Smooth muscle cell (in vitro differentiated cells): ENCODE results near the gene SAMM50. TPM values are rescaled to one million over a fixed set of nuclear protein-coding genes. Genes with fewer than 3 reads are reported as not detected.

Experiments used
- DNase-seq: peaks from one replicate; lab custom pipeline; 2025; ENCODE audit not compliant: unreplicated experiment; lab: John Stamatoyannopoulos, UW
- H2AFZ ChIP-seq: fragments of 200-600 bp; sonication (generic); 2 replicates; pipeline ENCODE4 v1.6.0; 2016; ENCODE audit warnings: antibody characterized with exemption, low read depth, mild to moderate bottlenecking
- H3F3A ChIP-seq: fragments of 200-600 bp; sonication (generic); 2 replicates; pipeline ENCODE4 v1.6.0; 2017; ENCODE audit warnings: antibody characterized with exemption, low read depth
- H3K27ac ChIP-seq: fragments of 200-600 bp; sonication (generic); 2 replicates; pipeline ENCODE4 v1.5.1; 2016; ENCODE audit warnings: low read depth, mild to moderate bottlenecking
- H3K27me3 ChIP-seq: fragments of 200-600 bp; sonication (generic); 2 replicates; pipeline ENCODE4 v1.6.1; 2016; ENCODE audit warnings: low read depth, mild to moderate bottlenecking
- H3K36me3 ChIP-seq: fragments of 200-600 bp; sonication (generic); 2 replicates; pipeline ENCODE4 v1.5.1; 2016; ENCODE audit warnings: low read depth
- H3K4me1 ChIP-seq: fragments of 200-600 bp; sonication (generic); 2 replicates; pipeline ENCODE4 v1.5.1; 2016; ENCODE audit warnings: low read depth
- H3K4me2 ChIP-seq: fragments of 200-600 bp; sonication (generic); 2 replicates; pipeline ENCODE4 v1.6.0; 2016; ENCODE audit warnings: mild to moderate bottlenecking
- H3K4me3 ChIP-seq: fragments of 200-600 bp; sonication (generic); 2 replicates; pipeline ENCODE4 v1.5.1; 2016; ENCODE audit warnings: mild to moderate bottlenecking
- H3K79me2 ChIP-seq: fragments of 200-600 bp; sonication (generic); 2 replicates; pipeline ENCODE4 v1.6.0; 2016; ENCODE audit warnings: low read depth, mild to moderate bottlenecking
- H3K9ac ChIP-seq: fragments of 200-600 bp; sonication (generic); 2 replicates; pipeline ENCODE4 v1.6.0; 2016; ENCODE audit warnings: low read depth
- H3K9me3 ChIP-seq: fragments of 200-600 bp; sonication (generic); replicated peaks from 2 replicates; pipeline ENCODE4 v1.5.1; 2016; ENCODE audit warnings: low read depth
- H4K20me1 ChIP-seq: fragments of 200-600 bp; sonication (generic); 2 replicates; pipeline ENCODE4 v1.6.0; 2016; ENCODE audit warnings: low read depth
- CTCF ChIP-seq: fragments of 200-600 bp; sonication (generic); IDR thresholded peaks from 2 replicates; pipeline ENCODE4 v1.5.1; 2017; ENCODE audit warnings: borderline replicate concordance, mild to moderate bottlenecking, antibody characterized with exemption; ENCODE audit not compliant: insufficient read depth, poor library complexity, severe bottlenecking
- WGBS: methylation state at CpG from one replicate; pipeline ENCODE4 v1.1.7; 2016; ENCODE audit warnings: low lambda C conversion rate; 5-methylcytosine and 5-hydroxymethylcytosine counted together
- polyA plus RNA-seq: library from polyadenylated mRNA; unstranded; fragments of >200 nt; fragmentation: Nextera tagmentation; extraction: Ambion mirVana; gene quantifications from 2 replicates; pipeline ENCODE4 v1.2.1, GENCODE V29; 2016
- total RNA-seq: library from RNA; depleted of rRNA; stranded (reverse); fragments of >200 nt; gene quantifications from 2 replicates; pipeline ENCODE4 v1.2.3, GENCODE V29; 2014

Gene SAMM50
- total and polyA plus RNA-seq, 2 experiments from 2014 or later = 43.6 to 56.1 TPM

GRCh38 chr22:43921370-43921769 is 33.9 kb upstream of the SAMM50 start:
- Histone ChIP-seq H3K27me3 (no peaks in the 10 kb centered on the region), H3K4me1 (peaks cover 26% of the 10 kb centered on the region), H3K4me3 (no peak overlapping the region), H3F3A (peaks cover 5% of the 10 kb centered on the region), H2AFZ (no peak overlapping the region), H3K9ac (no peak overlapping the region), H3K9me3 (no peaks in the 10 kb centered on the region), H3K36me3 (no peaks in the 10 kb centered on the region), H3K4me2 (peak overlapping the region; percentile 11), H4K20me1 (peaks cover 9% of the 10 kb centered on the region), H3K79me2 (no peaks in the 10 kb centered on the region), H3K27ac (peak overlapping the region; percentile 65)
- 19% methylated on average over 4 of the region's 4 CpGs for WGBS
- no peak for DNase-seq
- no peak for TF ChIP-seq CTCF

GRCh38 chr22:43922123-43922522 is 33.1 kb upstream of the SAMM50 start:
- WGBS = 68% methylated on average over 3 of the region's 3 CpGs
- H3K27ac ChIP-seq = peak overlapping the region; percentile 65
- no peaks in the 10 kb centered on the region for H3K79me2 ChIP-seq
- H3K4me1 ChIP-seq = peaks cover 26% of the 10 kb centered on the region
- no peak overlapping the region for H2AFZ ChIP-seq
- TF ChIP-seq CTCF = no peak
- H3K27me3 ChIP-seq = no peaks in the 10 kb centered on the region
- no peak overlapping the region for H3K4me3 ChIP-seq
- H3K4me2 ChIP-seq = peak overlapping the region; percentile 11
- H3K9ac ChIP-seq = no peak overlapping the region
- no peak for DNase-seq
- no peaks in the 10 kb centered on the region for H3K36me3 ChIP-seq
- no peaks in the 10 kb centered on the region for H3K9me3 ChIP-seq
- H3F3A ChIP-seq = peaks cover 5% of the 10 kb centered on the region
- H4K20me1 ChIP-seq = peaks cover 9% of the 10 kb centered on the region

GRCh38 chr22:43923191-43923590 is 32.1 kb upstream of the SAMM50 start:
- peak overlapping the region; percentile 87 for H2AFZ ChIP-seq
- DNase-seq = no peak
- H3K27ac ChIP-seq = peak overlapping the region; percentile 52
- 3% methylated on average over 12 of the region's 13 CpGs for WGBS
- peak overlapping the region; percentile 50 for H3K9ac ChIP-seq
- peaks cover 26% of the 10 kb centered on the region for H3K4me1 ChIP-seq
- no peaks in the 10 kb centered on the region for H3K27me3 ChIP-seq
- H3K9me3 ChIP-seq = no peaks in the 10 kb centered on the region
- H4K20me1 ChIP-seq = peaks cover 9% of the 10 kb centered on the region
- peaks cover 5% of the 10 kb centered on the region for H3F3A ChIP-seq
- H3K79me2 ChIP-seq = no peaks in the 10 kb centered on the region
- no peak for TF ChIP-seq CTCF
- no peaks in the 10 kb centered on the region for H3K36me3 ChIP-seq
- peak overlapping the region; percentile 81 for H3K4me3 ChIP-seq
- H3K4me2 ChIP-seq = peak overlapping the region; percentile 97

GRCh38 chr22:43923631-43924464 is 31.4 kb upstream of the SAMM50 start, which contains the start of gene PNPLA3:
PNPLA3 (plus strand) TSS chr22:43923805; CDS start chr22:43923912, 107 bp downstream.
- H3F3A ChIP-seq = peaks cover 5% of the 10 kb centered on the region
- H3K36me3 ChIP-seq = no peaks in the 10 kb centered on the region
- H4K20me1 ChIP-seq = peaks cover 9% of the 10 kb centered on the region
- peak within 1 kb of the TSS; percentile 59 for H3K27ac ChIP-seq
- no peaks in the 10 kb centered on the region for H3K79me2 ChIP-seq
- H3K4me1 ChIP-seq = peaks cover 26% of the 10 kb centered on the region
- peak within 1 kb of the TSS; percentile 92 for H2AFZ ChIP-seq
- H3K27me3 ChIP-seq = no peaks in the 10 kb centered on the region
- peak within 1 kb of the TSS; percentile 90 for H3K9ac ChIP-seq
- TF ChIP-seq CTCF = peak; percentile 25
- DNase-seq = peak; percentile 90
- H3K9me3 ChIP-seq = no peaks in the 10 kb centered on the region
- peak within 1 kb of the TSS; percentile 81 for H3K4me3 ChIP-seq
- peak within 1 kb of the TSS; percentile 97 for H3K4me2 ChIP-seq
- under 1% methylated on average over 50 of the region's 100 CpGs for WGBS
